NT2/D1 (cell line): ENCODE results near the gene TMEM217.

Source experiments
- DNase-seq: peaks from one replicate; pipeline ENCODE4 v3.0.0-alpha.2; 2011; ENCODE audit warnings: low read depth, low spot score
- H3K27me3 ChIP-seq: 2 replicates; pipeline ENCODE4 v1.6.0; 2011; ENCODE audit warnings: mild to moderate bottlenecking; ENCODE audit not compliant: insufficient read length, insufficient read depth
- H3K36me3 ChIP-seq: 2 replicates; pipeline ENCODE4 v1.6.1; 2011; ENCODE audit warnings: mild to moderate bottlenecking, low read length, mixed read lengths; ENCODE audit not compliant: insufficient read depth, insufficient read length
- H3K4me1 ChIP-seq: 2 replicates; pipeline ENCODE4 v1.5.1; 2011; ENCODE audit not compliant: insufficient read depth, insufficient read length
- H3K4me3 ChIP-seq: 2 replicates; pipeline ENCODE4 v1.5.1; 2011; ENCODE audit warnings: low read depth; ENCODE audit not compliant: insufficient read length
- H3K9ac ChIP-seq: 2 replicates; pipeline ENCODE4 v1.6.0; 2011; ENCODE audit warnings: low read depth; ENCODE audit not compliant: insufficient read length
- H3K9me3 ChIP-seq: 2 replicates; pipeline ENCODE4 v1.5.1; 2011; ENCODE audit warnings: mild to moderate bottlenecking, low read length; ENCODE audit not compliant: insufficient read depth
- SUZ12 ChIP-seq: IDR thresholded peaks from 2 replicates; pipeline ENCODE4 v1.6.1; 2011; ENCODE audit not compliant: insufficient read length, insufficient read depth; ENCODE audit errors: extremely low read depth
- YY1 ChIP-seq: IDR thresholded peaks from 2 replicates; pipeline ENCODE4 v1.6.1; 2011; ENCODE audit not compliant: insufficient read length, insufficient read depth
- ZNF274 ChIP-seq: IDR thresholded peaks from 2 replicates; pipeline ENCODE4 v1.6.1; 2011; ENCODE audit warnings: mild to moderate bottlenecking, low read depth, low read length

The TMEM217 gene

DNA sequence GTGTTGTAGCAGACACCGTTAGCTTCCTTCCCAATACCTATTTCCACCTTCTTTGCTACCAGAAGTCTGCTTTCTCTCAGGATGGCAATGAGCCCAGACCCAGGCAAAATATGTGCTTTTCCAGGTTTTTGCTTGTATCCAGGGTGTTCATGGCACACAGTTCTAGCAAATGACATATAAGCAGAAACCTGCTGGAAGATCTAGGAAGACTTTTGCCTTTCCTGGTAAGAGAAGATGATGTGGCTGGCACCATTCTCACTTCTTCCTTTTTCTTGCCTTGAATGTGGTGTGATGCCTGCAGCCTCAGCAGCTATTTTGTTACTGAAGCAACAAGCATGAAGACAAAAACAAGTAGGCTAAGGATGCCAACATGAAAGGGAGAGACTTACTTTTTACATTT lies 19.6 kb downstream of the TMEM217 start:
- Histone ChIP-seq H3K9me3 (no peaks in the 10 kb centered on the region; the same call in 1 of the 2 replicates), H3K4me3 (no peak overlapping the region), H3K27me3 (no peaks in the 10 kb centered on the region), H3K36me3 (no peaks in the 10 kb centered on the region), H3K9ac (no peak overlapping the region), H3K4me1 (no peaks in the 10 kb centered on the region)
- no peak for TF ChIP-seq YY1
- no peak for TF ChIP-seq SUZ12
- TF ChIP-seq ZNF274 = no peak
- DNase-seq = no peak

DNA sequence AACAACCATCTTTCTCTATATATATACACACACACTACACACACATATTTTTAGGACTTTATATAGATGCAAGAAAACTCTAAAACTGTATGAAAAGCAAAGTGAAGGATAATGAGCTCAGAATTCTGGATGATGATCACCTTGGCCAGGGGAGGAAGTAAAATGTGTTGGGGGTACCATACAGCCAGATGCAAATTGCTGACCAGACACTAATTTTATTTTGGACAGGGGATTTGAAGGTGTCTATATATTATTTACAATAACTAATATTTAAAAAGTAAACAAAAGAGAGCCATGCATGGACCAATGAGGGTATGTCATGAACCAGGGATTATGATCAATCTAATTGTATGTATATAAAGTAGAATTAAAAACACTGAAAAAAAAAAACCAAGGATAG lies 20.2 kb downstream of the TMEM217 start:
- no peaks in the 10 kb centered on the region for H3K27me3 ChIP-seq
- no peak overlapping the region for H3K9ac ChIP-seq
- H3K4me3 ChIP-seq = no peak overlapping the region
- no peaks in the 10 kb centered on the region; the same call in 1 of the 2 replicates for H3K9me3 ChIP-seq
- H3K36me3 ChIP-seq = no peaks in the 10 kb centered on the region
- H3K4me1 ChIP-seq = no peaks in the 10 kb centered on the region
- TF ChIP-seq ZNF274 (no peak), YY1 (no peak), SUZ12 (no peak)
- DNase-seq = no peak

DNA sequence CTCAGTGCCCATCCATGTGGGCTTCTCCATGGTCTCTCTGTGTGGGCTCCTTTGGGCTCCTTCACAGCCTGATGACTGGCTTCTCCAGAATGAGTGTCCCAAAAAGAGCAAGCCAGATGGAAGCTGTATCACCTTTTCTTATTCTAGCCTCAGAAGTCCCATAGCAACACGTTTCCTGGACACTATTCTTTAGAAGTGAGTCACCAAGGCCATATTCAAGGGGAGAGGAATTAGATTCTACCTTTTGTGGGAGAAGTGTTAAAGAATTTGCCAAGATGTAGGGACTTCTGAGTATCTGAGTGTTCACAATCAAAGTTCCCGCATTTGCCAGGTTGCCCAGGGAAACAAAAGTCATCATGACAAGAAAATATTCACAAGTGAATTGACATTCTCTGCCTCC lies 21.0 kb downstream of the TMEM217 start:
- H3K9ac ChIP-seq = no peak overlapping the region
- no peak for TF ChIP-seq SUZ12
- no peak for TF ChIP-seq ZNF274
- TF ChIP-seq YY1 = no peak
- no peak for DNase-seq
- no peaks in the 10 kb centered on the region for H3K27me3 ChIP-seq
- no peaks in the 10 kb centered on the region; the same call in 1 of the 2 replicates for H3K9me3 ChIP-seq
- H3K36me3 ChIP-seq = no peaks in the 10 kb centered on the region
- H3K4me3 ChIP-seq = no peak overlapping the region
- no peaks in the 10 kb centered on the region for H3K4me1 ChIP-seq

DNA sequence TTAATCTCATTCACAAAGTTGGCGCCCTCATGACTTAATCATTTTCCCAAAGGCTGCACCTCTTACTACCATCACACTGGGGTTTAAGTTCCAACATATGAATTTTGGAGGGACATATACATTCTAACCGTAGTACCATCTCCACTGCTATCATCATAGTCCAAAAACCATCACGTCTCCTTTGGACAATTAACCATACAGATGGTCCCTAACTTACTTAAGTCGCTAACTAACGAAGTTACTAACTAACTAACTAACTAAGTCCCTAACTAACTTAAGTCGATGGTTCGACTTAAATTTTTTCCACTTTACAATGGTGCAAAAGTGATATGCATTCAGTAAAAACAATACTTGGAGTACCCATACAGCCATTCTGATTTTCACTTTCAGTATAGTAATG lies 24.4 kb downstream of the TMEM217 start:
- H3K4me1 ChIP-seq = peaks cover 2% of the 10 kb centered on the region
- no peak for TF ChIP-seq YY1
- TF ChIP-seq ZNF274 = no peak
- no peak for TF ChIP-seq SUZ12
- no peaks in the 10 kb centered on the region for H3K36me3 ChIP-seq

GRCh38 chr6:37232430-37233017 lies 25.4 kb downstream of the TMEM217 start:
- Histone ChIP-seq H3K4me3 (no peak overlapping the region), H3K27me3 (no peaks in the 10 kb centered on the region), H3K36me3 (no peaks in the 10 kb centered on the region), H3K4me1 (peaks cover 2% of the 10 kb centered on the region), H3K9me3 (no peaks in the 10 kb centered on the region; the same call in 1 of the 2 replicates), H3K9ac (no peak overlapping the region)
- no peak for DNase-seq
- TF ChIP-seq SUZ12 (no peak), YY1 (no peak), ZNF274 (no peak)

More for the DNA sequence above, 24.4 kb downstream of the TMEM217 start:
- Histone ChIP-seq H3K4me3 (no peak overlapping the region), H3K9ac (no peak overlapping the region), H3K9me3 (no peaks in the 10 kb centered on the region; the same call in 1 of the 2 replicates), H3K27me3 (no peaks in the 10 kb centered on the region)
- DNase-seq = no peak

DNA sequence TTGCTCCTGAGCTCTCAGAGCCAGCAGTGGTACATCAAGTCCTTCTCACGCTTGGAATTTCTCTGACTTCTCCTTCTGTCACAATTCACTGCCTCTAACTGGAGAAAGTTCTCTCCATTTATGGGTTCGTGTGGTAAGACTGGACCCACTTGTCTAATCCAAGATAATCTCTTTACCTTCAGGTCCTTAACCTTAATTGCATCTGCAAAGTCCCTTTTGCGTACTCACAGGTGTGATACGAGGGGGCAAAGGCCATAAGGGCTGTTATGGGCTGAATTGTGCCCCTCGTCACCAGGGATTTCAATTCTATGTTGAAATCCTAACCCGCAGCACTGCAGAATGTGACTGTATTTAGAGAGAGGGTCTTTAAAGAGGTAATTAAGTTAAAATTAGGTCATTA lies 27.8 kb downstream of the TMEM217 start:
- Histone ChIP-seq H3K4me1 (peaks cover 2% of the 10 kb centered on the region), H3K9ac (no peak overlapping the region), H3K9me3 (no peaks in the 10 kb centered on the region), H3K36me3 (no peaks in the 10 kb centered on the region), H3K27me3 (no peaks in the 10 kb centered on the region), H3K4me3 (no peak overlapping the region)
- no peak for DNase-seq
- no peak for TF ChIP-seq SUZ12

- H3K4me3 ChIP-seq = no peak overlapping the region
- no peak for TF ChIP-seq ZNF274
- no peak for TF ChIP-seq YY1
- TF ChIP-seq SUZ12 = no peak
- H3K9me3 ChIP-seq = no peaks in the 10 kb centered on the region
- DNase-seq = no peak
- H3K36me3 ChIP-seq = no peaks in the 10 kb centered on the region
- H3K27me3 ChIP-seq = no peaks in the 10 kb centered on the region
- no peak overlapping the region for H3K9ac ChIP-seq
- peaks cover 2% of the 10 kb centered on the region for H3K4me1 ChIP-seq
Observed at GRCh38 chr6:37225350-37226169, 32.4 kb downstream of the TMEM217 start.
